Measurements from ENCODE around the gene C2orf72.

Gene C2orf72

GRCh38 chr2:231093933-231094332 lies 56.6 kb downstream of the C2orf72 start:
- DNase-seq = no peak

- DNase-seq = no peak
Measured at GRCh38 chr2:231094736-231095346, 57.5 kb downstream of the C2orf72 start.

All from activated CD8-positive, alpha-beta memory T cell treated with anti-CD3 and anti-CD28 coated beads, Interleukin-2, amount 50 U/mL, for 48 hours (primary cell).